Caco-2 (cell line): Measurements from ENCODE around the gene RASGEF1C. TPM values are rescaled to one million over a fixed set of nuclear protein-coding genes. Genes with fewer than 3 reads are reported as not detected.

Experiments
- BruUV-seq: library from RNA; stranded (reverse); fragments of 400-500 nt; replicated peaks from 2 replicates; lab custom pipeline; 2021; lab: Mats Ljungman, UMichigan
- CTCF ChIA-PET: fragments of 300-600 bp; sonication (Branson Sonifier 250); formaldehyde crosslinking; loops from one replicate; lab custom pipeline; 2022; ENCODE audit warnings: antibody characterized with exemption; lab: Charles Lee
- POLR2A ChIA-PET: fragments of 300-600 bp; sonication (Branson Sonifier 250); formaldehyde crosslinking; loops from one replicate; lab custom pipeline; 2022; ENCODE audit warnings: antibody characterized with exemption; lab: Charles Lee
- DNase-seq, 2 experiments: peaks; one replicate each; pipeline versions ENCODE4 v3.0.0 to v3.0.0-alpha.2; 2020 to 2022
- H3K27me3 ChIP-seq: replicated peaks from 2 replicates; pipeline ENCODE4 v1.6.0; 2011; ENCODE audit warnings: low read length; ENCODE audit not compliant: control insufficient read depth, insufficient read depth
- H3K36me3 ChIP-seq: 2 replicates; pipeline ENCODE4 v1.5.1; 2011; ENCODE audit warnings: low read length; ENCODE audit not compliant: control insufficient read depth, insufficient read depth
- H3K4me1 ChIP-seq: fragments of 250-450 bp; sonication (Bioruptor Pico); 2 replicates; pipeline ENCODE4 v1.5.1; 2020; ENCODE audit warnings: mild to moderate bottlenecking
- H3K4me3 ChIP-seq: 2 replicates; pipeline ENCODE4 v1.5.1; 2011; ENCODE audit warnings: low read depth, mild to moderate bottlenecking, control low read depth, low read length
- H3K9me3 ChIP-seq: fragments of 250-450 bp; sonication (Bioruptor Pico); 2 replicates; pipeline ENCODE4 v1.5.1; 2020; ENCODE audit warnings: mild to moderate bottlenecking, moderate library complexity
- H3K27ac Mint-ChIP-seq: one replicate; pipeline ENCODE4 v1.8.0; 2022; ENCODE audit warnings: mixed read lengths; ENCODE audit not compliant: unreplicated experiment
- H3K27me3 Mint-ChIP-seq: one replicate; pipeline ENCODE4 v1.8.0; 2022; ENCODE audit warnings: mixed read lengths; ENCODE audit not compliant: insufficient read depth, unreplicated experiment
- H3K36me3 Mint-ChIP-seq: one replicate; pipeline ENCODE4 v1.8.0; 2022; ENCODE audit warnings: mild to moderate bottlenecking, mixed read lengths; ENCODE audit not compliant: insufficient read depth, unreplicated experiment
- H3K4me1 Mint-ChIP-seq: one replicate; pipeline ENCODE4 v1.8.0; 2022; ENCODE audit warnings: low read depth, mixed read lengths; ENCODE audit not compliant: unreplicated experiment
- H3K4me3 Mint-ChIP-seq: one replicate; pipeline ENCODE4 v1.8.0; 2022; ENCODE audit warnings: mild to moderate bottlenecking, moderate library complexity, mixed read lengths; ENCODE audit not compliant: unreplicated experiment
- H3K9me3 Mint-ChIP-seq: one replicate; pipeline ENCODE4 v1.8.0; 2022; ENCODE audit warnings: mixed read lengths; ENCODE audit not compliant: unreplicated experiment
- CTCF ChIP-seq, 2 experiments: fragments of 200-600 bp in 1 of 2; IDR thresholded peaks; 1 replicate in 1 of 2; 2 replicates in 1 of 2; pipeline versions ENCODE4 v1.5.1 to v1.8.0; 2011 to 2022; ENCODE audit warnings: antibody characterized with exemption in 1 of 2, control low read depth in 1 of 2, inconsistent platforms in 1 of 2, low read depth in 1 of 2, low read length in 1 of 2, mild to moderate bottlenecking in 1 of 2, moderate library complexity in 1 of 2; ENCODE audit not compliant: insufficient read depth in 1 of 2, severe bottlenecking in 1 of 2, unreplicated experiment in 1 of 2
- intact Hi-C: fragments of 100-400 bp; cut with micrococcal nuclease; formaldehyde crosslinking; loops from one replicate; pipeline ENCODE4 v1.10.0; 2022; ENCODE audit not compliant: unreplicated experiment
- total RNA-seq: library from RNA; stranded (reverse); gene quantifications from 2 replicates; pipeline ENCODE4 v1.2.3, GENCODE V29; 2022

The RASGEF1C gene
- total RNA-seq, 1 experiment from 2014 or later: not detected

- no peaks in the 10 kb centered on the region for H3K4me1 ChIP-seq
- H3K4me1 Mint-ChIP-seq: no peaks in the 10 kb centered on the region
- no TSS peak for BruUV-seq
- ChIA-PET POLR2A (no interaction called here), CTCF (interaction anchor here (0.6 kb wide), 1 partner anchor 727 kb away, joined by 6 read pairs; no protein-coding TSS in a partner anchor)
- H3K27me3 ChIP-seq: no peaks in the 10 kb centered on the region; the same call in 1 of the 2 replicates
- TF ChIP-seq CTCF (IDR thresholded peaks at IDR 0.05; ENCODE audit: insufficient read depth in 1 of 2, low read depth in 1 of 2, low read length in 1 of 2, severe bottlenecking in 1 of 2, unreplicated experiment in 1 of 2): no peak
- H3K4me3 Mint-ChIP-seq: no peak overlapping the region
- no peak overlapping the region for H3K27ac Mint-ChIP-seq
- H3K36me3 Mint-ChIP-seq: no peaks in the 10 kb centered on the region
- no peaks in the 10 kb centered on the region for H3K9me3 Mint-ChIP-seq
- peaks cover 16% of the 10 kb centered on the region for H3K27me3 Mint-ChIP-seq
- intact Hi-C loops: no loop called here
- no peak overlapping the region for H3K4me3 ChIP-seq
- no peaks in the 10 kb centered on the region for H3K36me3 ChIP-seq
- no peak for DNase-seq
- H3K9me3 ChIP-seq: no peaks in the 10 kb centered on the region
These were observed 75.5 kb downstream of the RASGEF1C start for GRCh38 chr5:180133551-180133950.

DNA sequence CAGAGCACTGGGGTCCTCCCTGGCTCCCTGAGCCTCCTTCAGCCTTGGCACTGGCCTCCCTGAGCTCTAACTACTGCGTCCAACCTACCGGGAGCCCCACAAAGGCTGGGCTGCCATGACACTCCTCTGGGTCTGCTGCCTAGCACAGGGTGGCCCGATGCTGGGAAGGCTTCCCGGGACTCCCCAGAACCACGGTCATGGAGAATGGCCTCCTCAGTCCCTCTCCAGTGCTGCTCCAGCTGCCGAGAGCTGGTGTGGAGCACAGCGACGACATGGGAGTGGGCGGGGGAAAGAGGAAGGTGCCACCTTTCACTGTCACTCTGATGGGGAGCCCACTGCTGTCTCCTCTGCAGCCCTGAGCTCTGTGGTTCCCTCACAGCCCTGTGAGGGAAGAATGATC, 76.0 kb downstream of the RASGEF1C start:
- POLR2A ChIA-PET: no interaction called here
- CTCF ChIA-PET: no interaction called here
- no peak overlapping the region for H3K27ac Mint-ChIP-seq
- TF ChIP-seq CTCF (IDR thresholded peaks at IDR 0.05; ENCODE audit: insufficient read depth in 1 of 2, low read depth in 1 of 2, low read length in 1 of 2, severe bottlenecking in 1 of 2, unreplicated experiment in 1 of 2): no peak
- H3K4me3 ChIP-seq: no peak overlapping the region
- no peak overlapping the region for H3K4me3 Mint-ChIP-seq
- H3K27me3 Mint-ChIP-seq: peaks cover 14% of the 10 kb centered on the region
- no peaks in the 10 kb centered on the region for H3K4me1 Mint-ChIP-seq
- intact Hi-C loops: no loop called here
- no peaks in the 10 kb centered on the region for H3K36me3 ChIP-seq
- no peaks in the 10 kb centered on the region for H3K9me3 ChIP-seq
- no peaks in the 10 kb centered on the region for H3K4me1 ChIP-seq
- no peaks in the 10 kb centered on the region for H3K36me3 Mint-ChIP-seq
- no peak for DNase-seq
- BruUV-seq: no TSS peak
- no peaks in the 10 kb centered on the region for H3K9me3 Mint-ChIP-seq
- H3K27me3 ChIP-seq: no peaks in the 10 kb centered on the region

- H3K9me3 ChIP-seq: no peaks in the 10 kb centered on the region
- CTCF ChIA-PET: interaction anchor here (0.6 kb wide), 1 partner anchor 213 kb away, joined by 3 read pairs; no protein-coding TSS in a partner anchor
These were observed 77.9 kb downstream of the RASGEF1C start for GRCh38 chr5:180130876-180131740.

More at GRCh38 chr5:180130876-180131740, 77.9 kb downstream of the RASGEF1C start:
- POLR2A ChIA-PET: interaction anchor here (0.5 kb wide), 1 partner anchor 40 kb away, joined by 6 read pairs; no protein-coding TSS in a partner anchor
- Histone ChIP-seq H3K4me1 (0 out of 2 replicates have a peak, but pooled peaks cover 4% of the 10 kb centered on the region), H3K27me3 (no peaks in the 10 kb centered on the region), H3K36me3 (no peaks in the 10 kb centered on the region), H3K4me3 (no peak overlapping the region)
- no peaks in the 10 kb centered on the region for H3K36me3 Mint-ChIP-seq
- H3K27me3 Mint-ChIP-seq: peaks cover 16% of the 10 kb centered on the region
- no peaks in the 10 kb centered on the region for H3K9me3 Mint-ChIP-seq
- H3K4me1 Mint-ChIP-seq: peaks cover 7% of the 10 kb centered on the region
- intact Hi-C loops: no loop called here
- H3K27ac Mint-ChIP-seq: no peak overlapping the region
- no TSS peak for BruUV-seq
- no peak overlapping the region for H3K4me3 Mint-ChIP-seq
- no peak for TF ChIP-seq CTCF (IDR thresholded peaks at IDR 0.05; ENCODE audit: insufficient read depth in 1 of 2, low read depth in 1 of 2, low read length in 1 of 2, severe bottlenecking in 1 of 2, unreplicated experiment in 1 of 2)
- peak in 1 of 2 experiments; percentile 29 for DNase-seq
